Gastroesophageal sphincter (tissue), 3 donors: Measurements from ENCODE around the gene FCER2.

Experiments used
- CTCF ChIP-seq, 4 experiments: fragments of 200-600 bp in 2 of 4; fragments of 450-650 bp in 2 of 4; sonication (generic) in 1 of 4; IDR thresholded peaks; one replicate each; pipeline ENCODE4 v1.5.1; 2017 to 2019; ENCODE audit warnings: antibody characterized with exemption in 4 of 4, mild to moderate bottlenecking in 2 of 4, moderate library complexity in 2 of 4
- EP300 ChIP-seq: sonication (generic); formaldehyde crosslinking; IDR thresholded peaks from one replicate; pipeline ENCODE4 v1.6.1; 2017; ENCODE audit warnings: antibody characterized with exemption, mild to moderate bottlenecking
- POLR2A ChIP-seq, 2 donors: fragments of 450-650 bp; IDR thresholded peaks; one replicate each; pipeline ENCODE4 v1.6.1; 2017; ENCODE audit warnings: antibody characterized with exemption in 2 of 2, mild to moderate bottlenecking in 2 of 2, moderate library complexity in 1 of 2

- no peak for TF ChIP-seq CTCF (IDR thresholded peaks at IDR 0.05)
- TF ChIP-seq POLR2A (IDR thresholded peaks at IDR 0.05): no peak
- TF ChIP-seq EP300: no peak
These were observed 7.4 kb downstream of the FCER2 start for GRCh38 chr19:7694499-7694898.
